Suppressor macrophage (primary cell): ENCODE measurements around the gene RTN4RL1.
"Not testable (repeated sequence)": the region's sequence is repeated elsewhere in the genome, so short reads cannot be mapped to it uniquely, and the experiment has no call there.

Source experiments
- DNase-seq, 4 experiments: peaks; one replicate each; pipeline ENCODE4 v3.0.0-alpha.2; 2020 to 2022

RTN4RL1 gene

GRCh38 chr17:1914661-1915083, 110.5 kb downstream of the RTN4RL1 start:
- no peak for DNase-seq

- no peak for DNase-seq
Observed at GRCh38 chr17:1913702-1914101, 111.4 kb downstream of the RTN4RL1 start.

- no peak for DNase-seq
Observed at GRCh38 chr17:1912146-1912545, 113.0 kb downstream of the RTN4RL1 start.

GRCh38 chr17:1909985-1910384, 115.1 kb downstream of the RTN4RL1 start:
- DNase-seq = no peak

GRCh38 chr17:1908699-1909309, 116.3 kb downstream of the RTN4RL1 start:
- peak; percentile 58 to 74 (median 71) for DNase-seq

GRCh38 chr17:1907909-1908698, 117.0 kb downstream of the RTN4RL1 start:
- peak; percentile 7 to 60 (median 38) for DNase-seq

GRCh38 chr17:1907216-1907631, 117.9 kb downstream of the RTN4RL1 start:
- no peak for DNase-seq

- DNase-seq = no peak
Observed at GRCh38 chr17:1906662-1907101, 118.5 kb downstream of the RTN4RL1 start.

- DNase-seq = no peak
Observed at GRCh38 chr17:1905190-1905913, 119.8 kb downstream of the RTN4RL1 start.

- DNase-seq = no peak
Observed at GRCh38 chr17:1904273-1905182, 120.6 kb downstream of the RTN4RL1 start.

- DNase-seq = no peak
Observed at GRCh38 chr17:1899403-1900000, 125.6 kb downstream of the RTN4RL1 start.

GRCh38 chr17:1898872-1899271, 126.3 kb downstream of the RTN4RL1 start:
- DNase-seq = no peak

GRCh38 chr17:1898332-1898731, 126.8 kb downstream of the RTN4RL1 start:
- no peak for DNase-seq

- DNase-seq = no peak
Observed at GRCh38 chr17:1897105-1897656, 128.0 kb downstream of the RTN4RL1 start.

- DNase-seq = no peak
Observed at GRCh38 chr17:1896243-1897104, 128.7 kb downstream of the RTN4RL1 start.

- DNase-seq = not testable (repeated sequence)
Observed at GRCh38 chr17:1895479-1895878, 129.7 kb downstream of the RTN4RL1 start.

- DNase-seq = no peak
Observed at GRCh38 chr17:1894753-1895339, 130.3 kb downstream of the RTN4RL1 start.

- DNase-seq = no peak
Observed at GRCh38 chr17:1890758-1891450, 134.2 kb downstream of the RTN4RL1 start.

GRCh38 chr17:1888741-1889140, 136.4 kb downstream of the RTN4RL1 start:
- no peak for DNase-seq
